Left kidney (tissue), 8 donors: ENCODE results near the gene TMEM215. TPM values are rescaled to one million over a fixed set of nuclear protein-coding genes. Genes with fewer than 3 reads are reported as not detected.
A peak's percentile ranks its signal among the peaks of the same experiment; 100 is the strongest.
"Not testable (repeated sequence)": the region's sequence is repeated elsewhere in the genome, so short reads cannot be mapped to it uniquely, and the experiment has no call there.

Source experiments
- DNase-seq: peaks from one replicate; pipeline ENCODE4 v3.0.0-alpha.2; 2013
- long read RNA-seq, 8 donors: transcript quantifications; one replicate each; lab custom pipeline, GENCODE V29; 2026
- polyA plus RNA-seq: library from polyadenylated mRNA; unstranded; fragments of 120-200 nt; gene quantifications from one replicate; pipeline ENCODE4 v1.2.1, GENCODE V29; 2013; ENCODE audit not compliant: insufficient read length

Gene TMEM215
- polyA plus RNA-seq: 0.12 TPM
- long read RNA-seq, donor 1, partial matches to known transcripts: 5 of 5 reads
- long read RNA-seq, donor 1, other reads (novel, unspliced or antisense): 0 of 5 reads
- long read RNA-seq, donor 2: 0 reads
- long read RNA-seq, donor 3: 0 reads
- long read RNA-seq, donor 4: 0 reads
- long read RNA-seq, donor 5, partial matches to known transcripts: 0 of 1 reads
- long read RNA-seq, donor 5, other reads (novel, unspliced or antisense): 0 of 1 reads
- long read RNA-seq, donor 6: 0 reads
- long read RNA-seq, donor 7: 0 reads
- long read RNA-seq, donor 8: 0 reads

GRCh38 chr9:32783168-32783891 lies at the start of gene TMEM215:
Gene TMEM215 (plus strand): TSS chr9:32783540. CDS start chr9:32784184, 644 bp downstream.
- peak; percentile 51 for DNase-seq

- no peak for DNase-seq
These were observed 47.9 kb upstream of the TMEM215 start for GRCh38 chr9:32735476-32735875.

- no peak for DNase-seq
These were observed 46.0 kb upstream of the TMEM215 start for GRCh38 chr9:32737378-32737777.

GRCh38 chr9:32738501-32739172 lies 44.7 kb upstream of the TMEM215 start:
- DNase-seq: no peak

- DNase-seq: peak; percentile 21
These were observed 41.6 kb upstream of the TMEM215 start for GRCh38 chr9:32741706-32742105.

GRCh38 chr9:32742296-32742695 lies 41.0 kb upstream of the TMEM215 start:
- DNase-seq: no peak

- no peak for DNase-seq
These were observed 35.3 kb upstream of the TMEM215 start for GRCh38 chr9:32748013-32748412.

- DNase-seq: no peak
These were observed 27.6 kb upstream of the TMEM215 start for GRCh38 chr9:32755730-32756129.

GRCh38 chr9:32764139-32764538 lies 19.2 kb upstream of the TMEM215 start:
- no peak for DNase-seq

- DNase-seq: no peak
These were observed 8.1 kb upstream of the TMEM215 start for GRCh38 chr9:32775283-32775682.

- DNase-seq: no peak
These were observed 7.1 kb upstream of the TMEM215 start for GRCh38 chr9:32776201-32776600.

GRCh38 chr9:32782476-32783167 lies 718 bp upstream of the TMEM215 start:
- no peak for DNase-seq

- DNase-seq: no peak
These were observed 4.5 kb downstream of the TMEM215 start for GRCh38 chr9:32787816-32788215.

GRCh38 chr9:32796015-32796414 lies 12.7 kb downstream of the TMEM215 start:
- DNase-seq: not testable (repeated sequence)

- no peak for DNase-seq
These were observed 18.2 kb downstream of the TMEM215 start for GRCh38 chr9:32801530-32801929.

- no peak for DNase-seq
These were observed 23.9 kb downstream of the TMEM215 start for GRCh38 chr9:32807217-32807616.

GRCh38 chr9:32811246-32811645 lies 27.9 kb downstream of the TMEM215 start:
- no peak for DNase-seq

- no peak for DNase-seq
These were observed 37.0 kb downstream of the TMEM215 start for GRCh38 chr9:32820322-32820721.

GRCh38 chr9:32823101-32823500 lies 39.8 kb downstream of the TMEM215 start:
- no peak for DNase-seq

- DNase-seq: no peak
These were observed 40.2 kb downstream of the TMEM215 start for GRCh38 chr9:32823551-32823950.

- no peak for DNase-seq
These were observed 41.9 kb downstream of the TMEM215 start for GRCh38 chr9:32825203-32825602.

- DNase-seq: no peak
These were observed 45.5 kb downstream of the TMEM215 start for GRCh38 chr9:32828861-32829260.
